ENCODE results near the gene NACC2. TPM values are rescaled to one million over a fixed set of nuclear protein-coding genes. Genes with fewer than 3 reads are reported as not detected.
"Not testable (repeated sequence)": the region's sequence is repeated elsewhere in the genome, so short reads cannot be mapped to it uniquely, and the experiment has no call there.

NACC2 gene
- total RNA-seq, 1 donor from 2014 or later: 41.4 TPM

GRCh38 chr9:136112541-136112940 lies 17.5 kb upstream of the NACC2 start:
- no peak for DNase-seq (ENCODE audit: low spot score)

GRCh38 chr9:136111910-136112309 lies 16.8 kb upstream of the NACC2 start:
- DNase-seq (ENCODE audit: low spot score): no peak

- no peak for DNase-seq (ENCODE audit: low spot score)
Measured at GRCh38 chr9:136111190-136111589, 16.1 kb upstream of the NACC2 start.

GRCh38 chr9:136110082-136111061 lies 15.3 kb upstream of the NACC2 start:
- DNase-seq (ENCODE audit: low spot score): no peak

- DNase-seq (ENCODE audit: low spot score): peak; percentile 98
Measured at GRCh38 chr9:136109351-136110081, 14.4 kb upstream of the NACC2 start.

GRCh38 chr9:136108648-136109266 lies 13.7 kb upstream of the NACC2 start:
- DNase-seq (ENCODE audit: low spot score): no peak

GRCh38 chr9:136107953-136108647 lies 13.0 kb upstream of the NACC2 start:
- DNase-seq (ENCODE audit: low spot score): no peak

- no peak for DNase-seq (ENCODE audit: low spot score)
Measured at GRCh38 chr9:136107155-136107952, 12.3 kb upstream of the NACC2 start.

GRCh38 chr9:136105398-136106135 lies 10.5 kb upstream of the NACC2 start:
- no peak for DNase-seq (ENCODE audit: low spot score)

- no peak for DNase-seq (ENCODE audit: low spot score)
Measured at GRCh38 chr9:136104916-136105315, 9.8 kb upstream of the NACC2 start.

- DNase-seq (ENCODE audit: low spot score): no peak
Measured at GRCh38 chr9:136104488-136104800, 9.4 kb upstream of the NACC2 start.

GRCh38 chr9:136103651-136104487 lies 8.8 kb upstream of the NACC2 start:
- no peak for DNase-seq (ENCODE audit: low spot score)

- DNase-seq (ENCODE audit: low spot score): not testable (repeated sequence)
Measured at GRCh38 chr9:136101615-136102074, 6.6 kb upstream of the NACC2 start.

- no peak for DNase-seq (ENCODE audit: low spot score)
Measured at GRCh38 chr9:136100700-136101614, 5.9 kb upstream of the NACC2 start.

- no peak for DNase-seq (ENCODE audit: low spot score)
Measured at GRCh38 chr9:136099542-136099941, 4.5 kb upstream of the NACC2 start.

GRCh38 chr9:136098844-136099243 lies 3.8 kb upstream of the NACC2 start:
- no peak for DNase-seq (ENCODE audit: low spot score)

- no peak for DNase-seq (ENCODE audit: low spot score)
Measured at GRCh38 chr9:136098210-136098609, 3.1 kb upstream of the NACC2 start.

All from mesenteric fat pad (tissue), 1 donor.